Measurements from ENCODE around the gene MAFG.

GRCh38 chr17:81903415-81903831 lies 24.1 kb downstream of the MAFG start:
- TF ChIP-seq, protein P1, sequence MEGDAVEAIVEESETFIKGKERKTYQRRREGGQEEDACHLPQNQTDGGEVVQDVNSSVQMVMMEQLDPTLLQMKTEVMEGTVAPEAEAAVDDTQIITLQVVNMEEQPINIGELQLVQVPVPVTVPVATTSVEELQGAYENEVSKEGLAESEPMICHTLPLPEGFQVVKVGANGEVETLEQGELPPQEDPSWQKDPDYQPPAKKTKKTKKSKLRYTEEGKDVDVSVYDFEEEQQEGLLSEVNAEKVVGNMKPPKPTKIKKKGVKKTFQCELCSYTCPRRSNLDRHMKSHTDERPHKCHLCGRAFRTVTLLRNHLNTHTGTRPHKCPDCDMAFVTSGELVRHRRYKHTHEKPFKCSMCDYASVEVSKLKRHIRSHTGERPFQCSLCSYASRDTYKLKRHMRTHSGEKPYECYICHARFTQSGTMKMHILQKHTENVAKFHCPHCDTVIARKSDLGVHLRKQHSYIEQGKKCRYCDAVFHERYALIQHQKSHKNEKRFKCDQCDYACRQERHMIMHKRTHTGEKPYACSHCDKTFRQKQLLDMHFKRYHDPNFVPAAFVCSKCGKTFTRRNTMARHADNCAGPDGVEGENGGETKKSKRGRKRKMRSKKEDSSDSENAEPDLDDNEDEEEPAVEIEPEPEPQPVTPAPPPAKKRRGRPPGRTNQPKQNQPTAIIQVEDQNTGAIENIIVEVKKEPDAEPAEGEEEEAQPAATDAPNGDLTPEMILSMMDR (conservative IDR thresholded peaks at IDR 0.05 in 1 of 2, IDR thresholded peaks at IDR 0.05 in 1 of 2; ENCODE audit: extremely low read depth in 1 of 2, insufficient read depth in 1 of 2, low read depth in 1 of 2, low read length in 2 of 2): no peak
- no peak for TF ChIP-seq EZH2 (IDR thresholded peaks at IDR 0.05; ENCODE audit: borderline replicate concordance, low read length)
